Measurements from ENCODE around the gene GCNT1.

DNA sequence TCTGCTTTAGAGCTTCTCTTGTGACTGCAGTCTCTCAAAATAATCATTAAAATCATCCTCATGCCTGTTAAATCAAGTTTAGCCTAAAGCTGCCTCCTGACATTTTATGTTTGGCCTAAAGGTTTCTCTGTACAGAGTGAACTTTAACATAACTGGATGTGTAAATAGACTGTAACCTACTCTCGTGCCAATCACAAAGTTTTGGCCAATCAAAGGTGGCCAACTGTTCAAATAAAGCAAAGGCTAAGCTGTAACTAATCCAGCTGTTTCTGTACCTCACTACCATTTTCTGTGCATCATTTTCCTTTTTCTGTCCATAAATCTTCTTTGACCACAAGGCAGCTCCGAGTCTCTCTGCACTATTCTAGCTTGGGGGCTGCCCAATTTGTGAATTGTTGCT is 86.2 kb downstream of the GCNT1 start:
- TF ChIP-seq, protein P1, sequence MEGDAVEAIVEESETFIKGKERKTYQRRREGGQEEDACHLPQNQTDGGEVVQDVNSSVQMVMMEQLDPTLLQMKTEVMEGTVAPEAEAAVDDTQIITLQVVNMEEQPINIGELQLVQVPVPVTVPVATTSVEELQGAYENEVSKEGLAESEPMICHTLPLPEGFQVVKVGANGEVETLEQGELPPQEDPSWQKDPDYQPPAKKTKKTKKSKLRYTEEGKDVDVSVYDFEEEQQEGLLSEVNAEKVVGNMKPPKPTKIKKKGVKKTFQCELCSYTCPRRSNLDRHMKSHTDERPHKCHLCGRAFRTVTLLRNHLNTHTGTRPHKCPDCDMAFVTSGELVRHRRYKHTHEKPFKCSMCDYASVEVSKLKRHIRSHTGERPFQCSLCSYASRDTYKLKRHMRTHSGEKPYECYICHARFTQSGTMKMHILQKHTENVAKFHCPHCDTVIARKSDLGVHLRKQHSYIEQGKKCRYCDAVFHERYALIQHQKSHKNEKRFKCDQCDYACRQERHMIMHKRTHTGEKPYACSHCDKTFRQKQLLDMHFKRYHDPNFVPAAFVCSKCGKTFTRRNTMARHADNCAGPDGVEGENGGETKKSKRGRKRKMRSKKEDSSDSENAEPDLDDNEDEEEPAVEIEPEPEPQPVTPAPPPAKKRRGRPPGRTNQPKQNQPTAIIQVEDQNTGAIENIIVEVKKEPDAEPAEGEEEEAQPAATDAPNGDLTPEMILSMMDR (IDR thresholded peaks at IDR 0.05; ENCODE audit: poor library complexity), result no peak
- no peak for TF ChIP-seq EZH2phosphoT487 (IDR thresholded peaks at IDR 0.05; ENCODE audit: low read depth, severe bottlenecking, unreplicated experiment)
